Measurements from ENCODE around the gene NCK1. TPM values are rescaled to one million over a fixed set of nuclear protein-coding genes. Genes with fewer than 3 reads are reported as not detected.
"Not testable (repeated sequence)": the region's sequence is repeated elsewhere in the genome, so short reads cannot be mapped to it uniquely, and the experiment has no call there.

The NCK1 gene
- total RNA-seq, 1 donor from 2014 or later = 28.4 TPM

GRCh38 chr3:136858381-136858780 is 3.6 kb upstream of the NCK1 start:
- DNase-seq = no peak
- Mint-ChIP-seq H3K4me1 (ENCODE audit: low read depth, unreplicated experiment) (peaks cover 22% of the 10 kb centered on the region), H3K36me3 (ENCODE audit: unreplicated experiment) (no peaks in the 10 kb centered on the region), H3K27ac (ENCODE audit: unreplicated experiment) (no peak overlapping the region), H3K4me3 (ENCODE audit: unreplicated experiment) (no peak overlapping the region), H3K9me3 (ENCODE audit: unreplicated experiment) (peaks cover 9% of the 10 kb centered on the region), H3K27me3 (ENCODE audit: unreplicated experiment) (peaks cover 10% of the 10 kb centered on the region)
- no peak for TF ChIP-seq CTCF (IDR thresholded peaks at IDR 0.05; ENCODE audit: partially characterized antibody, unreplicated experiment)

- Mint-ChIP-seq H3K4me3 (ENCODE audit: unreplicated experiment) (peak overlapping the region; percentile 98), H3K4me1 (ENCODE audit: low read depth, unreplicated experiment) (peaks cover 25% of the 10 kb centered on the region), H3K27me3 (ENCODE audit: unreplicated experiment) (peaks cover 10% of the 10 kb centered on the region), H3K27ac (ENCODE audit: unreplicated experiment) (peak overlapping the region; percentile 81), H3K36me3 (ENCODE audit: unreplicated experiment) (no peaks in the 10 kb centered on the region), H3K9me3 (ENCODE audit: unreplicated experiment) (peaks cover 10% of the 10 kb centered on the region)
- DNase-seq = no peak
- TF ChIP-seq CTCF (IDR thresholded peaks at IDR 0.05; ENCODE audit: partially characterized antibody, unreplicated experiment) = no peak
These were observed 1.5 kb upstream of the NCK1 start for GRCh38 chr3:136860541-136860940.

- Mint-ChIP-seq H3K36me3 (ENCODE audit: unreplicated experiment) (no peaks in the 10 kb centered on the region), H3K27me3 (ENCODE audit: unreplicated experiment) (peaks cover 10% of the 10 kb centered on the region), H3K4me1 (ENCODE audit: low read depth, unreplicated experiment) (peaks cover 16% of the 10 kb centered on the region), H3K9me3 (ENCODE audit: unreplicated experiment) (peaks cover 10% of the 10 kb centered on the region), H3K27ac (ENCODE audit: unreplicated experiment) (peak overlapping the region; percentile 95), H3K4me3 (ENCODE audit: unreplicated experiment) (peak overlapping the region; percentile 98)
- no peak for TF ChIP-seq CTCF (IDR thresholded peaks at IDR 0.05; ENCODE audit: partially characterized antibody, unreplicated experiment)
- peak; percentile 57 for DNase-seq
These were observed 762 bp downstream of the NCK1 start for GRCh38 chr3:136862617-136863322.

GRCh38 chr3:136869282-136869681 is 7.3 kb downstream of the NCK1 start:
- Mint-ChIP-seq H3K36me3 (ENCODE audit: unreplicated experiment) (peaks cover 19% of the 10 kb centered on the region), H3K9me3 (ENCODE audit: unreplicated experiment) (peaks cover 5% of the 10 kb centered on the region)
- no peak for TF ChIP-seq CTCF (IDR thresholded peaks at IDR 0.05; ENCODE audit: partially characterized antibody, unreplicated experiment)

GRCh38 chr3:136872258-136872657 is 10.2 kb downstream of the NCK1 start:
- not testable (repeated sequence) for H3K4me1 Mint-ChIP-seq (ENCODE audit: low read depth, unreplicated experiment); H3K27ac Mint-ChIP-seq (ENCODE audit: unreplicated experiment); H3K4me3 Mint-ChIP-seq (ENCODE audit: unreplicated experiment); H3K27me3 Mint-ChIP-seq (ENCODE audit: unreplicated experiment); DNase-seq; H3K9me3 Mint-ChIP-seq (ENCODE audit: unreplicated experiment)
- peaks cover 24% of the 10 kb centered on the region for H3K36me3 Mint-ChIP-seq (ENCODE audit: unreplicated experiment)

More at GRCh38 chr3:136869282-136869681, 7.3 kb downstream of the NCK1 start:
- Mint-ChIP-seq H3K4me1 (ENCODE audit: low read depth, unreplicated experiment) (peaks cover 5% of the 10 kb centered on the region), H3K27me3 (ENCODE audit: unreplicated experiment) (no peaks in the 10 kb centered on the region), H3K4me3 (ENCODE audit: unreplicated experiment) (no peak overlapping the region), H3K27ac (ENCODE audit: unreplicated experiment) (no peak overlapping the region)
- no peak for DNase-seq

DNA sequence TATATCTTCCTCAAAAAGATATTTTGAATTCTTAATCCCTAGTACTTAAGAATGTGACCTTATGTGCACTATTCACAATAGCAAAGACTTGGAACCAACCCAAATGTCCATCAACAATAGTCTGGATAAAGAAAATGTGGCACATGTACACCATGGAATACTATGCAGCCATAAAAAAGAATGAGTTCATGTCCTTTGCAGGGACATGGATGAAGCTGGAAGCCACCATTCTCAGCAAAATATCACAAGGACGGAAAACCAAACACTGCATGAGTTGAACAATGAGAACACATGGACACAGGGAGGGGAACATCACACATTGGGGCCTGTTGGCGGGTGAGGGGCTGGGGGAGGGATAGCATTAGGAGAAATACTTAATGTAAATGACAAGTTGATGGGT is 17.5 kb downstream of the NCK1 start:
- H3K4me1 Mint-ChIP-seq (ENCODE audit: low read depth, unreplicated experiment) = peaks cover 13% of the 10 kb centered on the region
- H3K27me3 Mint-ChIP-seq (ENCODE audit: unreplicated experiment); DNase-seq; H3K27ac Mint-ChIP-seq (ENCODE audit: unreplicated experiment); H3K36me3 Mint-ChIP-seq (ENCODE audit: unreplicated experiment); H3K4me3 Mint-ChIP-seq (ENCODE audit: unreplicated experiment); H3K9me3 Mint-ChIP-seq (ENCODE audit: unreplicated experiment): not testable (repeated sequence)
